Measurements from ENCODE around the gene TRMT112. TPM values are rescaled to one million over a fixed set of nuclear protein-coding genes. Genes with fewer than 3 reads are reported as not detected.

Gene TRMT112
- total RNA-seq, 1 donor, result 177 TPM

DNA sequence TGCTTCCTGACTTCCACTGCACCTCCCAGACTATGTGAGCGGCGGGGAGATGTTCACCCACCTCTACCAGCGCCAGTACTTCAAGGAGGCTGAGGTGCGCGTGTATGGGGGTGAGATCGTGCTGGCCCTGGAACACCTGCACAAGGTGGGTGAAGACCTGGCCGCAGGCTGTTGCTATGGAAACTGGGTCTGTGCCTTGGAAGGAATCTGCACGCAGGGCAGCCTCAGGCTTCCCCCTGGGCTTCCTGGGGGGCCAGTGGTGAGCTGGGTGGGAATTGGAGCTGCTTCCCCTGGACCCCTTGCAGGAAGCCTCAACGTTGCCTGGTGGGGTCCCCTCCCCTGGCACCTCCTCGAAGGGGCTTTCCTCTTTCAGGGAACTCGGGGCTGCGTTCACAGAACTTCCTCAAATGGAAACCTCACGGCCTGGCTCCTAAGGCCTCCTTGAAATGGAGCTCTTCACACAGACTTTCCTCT, 43.1 kb upstream of the TRMT112 start:
- TF ChIP-seq, protein P1, sequence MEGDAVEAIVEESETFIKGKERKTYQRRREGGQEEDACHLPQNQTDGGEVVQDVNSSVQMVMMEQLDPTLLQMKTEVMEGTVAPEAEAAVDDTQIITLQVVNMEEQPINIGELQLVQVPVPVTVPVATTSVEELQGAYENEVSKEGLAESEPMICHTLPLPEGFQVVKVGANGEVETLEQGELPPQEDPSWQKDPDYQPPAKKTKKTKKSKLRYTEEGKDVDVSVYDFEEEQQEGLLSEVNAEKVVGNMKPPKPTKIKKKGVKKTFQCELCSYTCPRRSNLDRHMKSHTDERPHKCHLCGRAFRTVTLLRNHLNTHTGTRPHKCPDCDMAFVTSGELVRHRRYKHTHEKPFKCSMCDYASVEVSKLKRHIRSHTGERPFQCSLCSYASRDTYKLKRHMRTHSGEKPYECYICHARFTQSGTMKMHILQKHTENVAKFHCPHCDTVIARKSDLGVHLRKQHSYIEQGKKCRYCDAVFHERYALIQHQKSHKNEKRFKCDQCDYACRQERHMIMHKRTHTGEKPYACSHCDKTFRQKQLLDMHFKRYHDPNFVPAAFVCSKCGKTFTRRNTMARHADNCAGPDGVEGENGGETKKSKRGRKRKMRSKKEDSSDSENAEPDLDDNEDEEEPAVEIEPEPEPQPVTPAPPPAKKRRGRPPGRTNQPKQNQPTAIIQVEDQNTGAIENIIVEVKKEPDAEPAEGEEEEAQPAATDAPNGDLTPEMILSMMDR (IDR thresholded peaks at IDR 0.05; ENCODE audit: insufficient read depth, low read length), result no peak
- DNase-seq (ENCODE audit: low read depth), result no peak
- H3K4me3 ChIP-seq (ENCODE audit: low read depth, low read length), result peak overlapping the region; percentile 92

DNA sequence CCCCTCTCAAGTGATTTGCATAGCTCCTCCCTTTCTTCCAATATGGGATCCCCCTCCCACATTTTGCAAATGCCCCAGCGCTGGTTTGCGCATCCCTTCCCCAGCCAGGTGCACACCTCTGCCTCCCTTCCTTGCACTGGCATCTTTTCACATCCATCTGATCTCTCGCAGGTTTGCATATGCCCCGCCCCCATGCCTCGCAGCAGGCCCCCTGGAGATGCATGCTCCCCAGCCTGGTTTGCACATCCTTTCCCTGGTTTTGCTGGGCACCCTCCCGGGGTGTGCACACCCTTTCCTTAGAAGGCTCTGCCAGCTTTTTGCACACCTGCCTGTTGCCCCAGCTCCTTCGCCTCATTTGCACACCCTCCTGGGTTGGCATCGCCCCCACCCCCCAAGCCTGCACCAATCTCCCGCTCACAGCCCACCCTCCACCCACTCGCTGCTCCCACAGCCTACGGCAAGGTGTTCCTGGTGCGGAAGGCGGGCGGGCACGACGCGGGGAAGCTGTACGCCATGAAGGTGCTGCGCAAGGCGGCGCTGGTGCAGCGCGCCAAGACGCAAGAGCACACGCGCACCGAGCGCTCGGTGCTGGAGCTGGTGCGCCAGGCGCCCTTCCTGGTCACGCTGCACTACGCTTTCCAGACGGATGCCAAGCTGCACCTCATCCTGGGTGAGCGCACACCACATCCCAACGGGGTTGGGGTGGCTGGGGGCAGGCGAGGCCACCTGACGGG, 42.5 kb upstream of the TRMT112 start:
- no peak for DNase-seq (ENCODE audit: low read depth)
- H3K4me3 ChIP-seq (ENCODE audit: low read depth, low read length), result peak overlapping the region; percentile 92
- TF ChIP-seq, protein P1 (IDR thresholded peaks at IDR 0.05; ENCODE audit: insufficient read depth, low read length), result no peak

DNA sequence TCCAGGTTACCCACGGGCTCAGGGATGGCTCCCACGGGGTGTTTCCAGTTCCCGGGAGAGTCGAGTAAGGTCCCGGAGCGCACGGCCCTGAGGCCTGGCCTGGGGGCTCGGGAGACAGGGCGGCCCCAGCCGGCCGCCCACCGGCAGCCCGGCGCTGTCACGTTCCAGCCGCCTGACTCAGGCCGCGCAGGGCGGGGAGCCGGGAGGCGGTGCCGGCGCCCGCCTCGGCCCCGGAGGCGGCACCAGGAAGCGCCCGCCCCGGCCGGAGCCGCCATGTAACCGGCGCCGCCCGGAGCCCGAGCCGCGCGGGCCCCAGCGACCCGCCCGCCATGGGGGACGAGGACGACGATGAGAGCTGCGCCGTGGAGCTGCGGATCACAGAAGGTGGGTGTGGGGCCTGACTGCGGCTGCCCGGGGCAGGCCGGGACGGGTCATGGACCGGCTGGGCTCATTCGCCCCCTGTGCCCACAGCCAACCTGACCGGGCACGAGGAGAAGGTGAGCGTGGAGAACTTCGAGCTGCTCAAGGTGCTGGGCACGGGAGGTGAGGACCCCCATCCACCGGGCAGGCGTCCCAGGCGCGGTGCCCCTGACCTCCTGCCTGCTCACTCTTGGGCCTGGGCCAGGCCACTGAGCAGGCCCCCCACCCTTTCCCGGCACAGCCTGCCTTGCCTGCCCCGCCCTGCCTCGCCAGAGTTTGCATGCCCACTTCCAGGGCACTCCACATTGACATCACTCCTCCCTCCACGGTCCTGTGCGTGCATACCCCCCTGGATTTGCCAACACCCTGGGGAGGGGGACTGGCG, 41.8 kb upstream of the TRMT112 start, which contains the start of gene RPS6KA4:
Gene RPS6KA4 (plus strand): TSS at position 256 of the 805 bp plus-strand sequence. CDS start 74 bp downstream, at position 330.
- peak; percentile 42 for DNase-seq (ENCODE audit: low read depth)
- H3K4me3 ChIP-seq (ENCODE audit: low read depth, low read length), result peak within 1 kb of the TSS; percentile 92
- TF ChIP-seq, protein P1 (IDR thresholded peaks at IDR 0.05; ENCODE audit: insufficient read depth, low read length), result no peak

DNA sequence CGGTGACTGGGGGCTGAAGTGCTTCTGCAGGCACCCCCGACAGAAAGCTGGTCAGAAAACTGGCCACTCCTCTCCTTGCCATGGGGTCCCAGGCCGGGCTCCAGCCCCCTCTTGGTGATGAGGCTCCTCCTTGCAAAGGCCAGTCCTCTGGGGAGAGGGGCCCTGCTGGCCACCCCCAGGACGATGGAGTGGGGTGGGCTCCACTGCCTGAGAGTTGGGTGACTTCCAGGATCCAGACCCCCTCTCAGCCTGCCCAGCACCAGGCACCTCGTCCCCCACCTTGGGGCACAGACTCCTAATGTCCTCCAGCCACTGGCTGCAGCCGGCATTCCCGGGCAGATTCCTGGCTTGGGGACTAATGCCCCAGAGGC, 41.2 kb upstream of the TRMT112 start:
- TF ChIP-seq, protein P1 (IDR thresholded peaks at IDR 0.05; ENCODE audit: insufficient read depth, low read length), result no peak
- no peak for DNase-seq (ENCODE audit: low read depth)
- peak overlapping the region; percentile 65 for H3K4me3 ChIP-seq (ENCODE audit: low read depth, low read length)

DNA sequence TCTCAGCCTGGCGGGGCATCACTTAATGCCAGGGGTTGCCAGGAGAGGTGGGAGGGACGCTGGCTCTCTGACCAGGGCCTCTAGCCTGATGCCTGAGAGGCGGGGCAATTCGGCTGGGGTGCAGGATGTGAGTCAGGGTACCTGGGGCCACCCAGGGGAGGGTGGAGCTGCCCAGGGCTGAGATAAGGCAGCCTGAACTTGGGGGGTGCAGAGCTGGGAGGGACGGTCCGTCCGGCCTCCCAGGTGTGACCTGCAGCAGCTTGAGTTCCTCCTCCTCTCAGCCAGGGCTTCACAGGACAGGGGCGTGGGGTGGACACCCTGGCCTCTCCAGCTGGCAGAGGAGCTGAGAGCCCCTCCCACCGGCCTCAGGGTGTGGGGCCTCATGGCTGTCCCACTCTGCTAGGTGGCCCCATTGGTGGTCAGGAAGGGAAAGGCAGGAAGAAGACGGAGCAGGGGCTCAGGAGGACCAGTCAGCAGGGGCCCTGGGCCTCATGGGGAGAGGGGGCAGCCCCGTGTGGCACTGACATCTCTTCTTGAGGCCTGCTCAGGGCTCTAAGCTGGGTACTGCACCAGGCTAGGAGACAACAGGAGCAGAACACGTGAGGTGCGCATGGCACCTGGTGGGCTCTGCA, 40.7 kb upstream of the TRMT112 start:
- DNase-seq (ENCODE audit: low read depth), result no peak
- H3K4me3 ChIP-seq (ENCODE audit: low read depth, low read length), result peak overlapping the region; percentile 65
- TF ChIP-seq, protein P1 (IDR thresholded peaks at IDR 0.05; ENCODE audit: insufficient read depth, low read length), result no peak

DNA sequence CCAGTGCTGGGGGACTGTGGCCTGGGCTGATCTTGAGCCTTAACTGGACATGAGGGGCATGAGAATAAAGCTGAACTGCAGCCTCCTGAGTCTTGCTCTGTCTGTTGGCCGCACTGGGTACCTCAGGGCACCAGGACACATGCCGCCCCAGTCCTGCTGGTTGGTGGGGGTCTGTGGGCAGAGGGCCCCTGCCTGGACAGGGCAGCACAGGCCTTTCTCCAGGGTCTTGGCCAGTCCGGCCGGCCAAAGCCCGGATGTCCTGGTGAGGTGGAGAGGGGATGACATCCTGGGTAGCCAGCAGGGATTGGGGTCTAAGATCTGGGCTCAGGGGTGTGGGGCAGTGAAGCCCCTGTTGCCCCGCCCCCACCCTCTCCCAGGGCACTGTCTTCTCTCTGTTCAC, 40.1 kb upstream of the TRMT112 start:
- TF ChIP-seq, protein P1 (IDR thresholded peaks at IDR 0.05; ENCODE audit: insufficient read depth, low read length), result no peak
- no peak overlapping the region for H3K4me3 ChIP-seq (ENCODE audit: low read depth, low read length)
- DNase-seq (ENCODE audit: low read depth), result no peak

Data from fibroblast of the aortic adventitia (primary cell).